ENCODE results near the gene CEP192.
"Not testable (repeated sequence)": the region's sequence is repeated elsewhere in the genome, so short reads cannot be mapped to it uniquely, and the experiment has no call there.

CEP192 gene

DNA sequence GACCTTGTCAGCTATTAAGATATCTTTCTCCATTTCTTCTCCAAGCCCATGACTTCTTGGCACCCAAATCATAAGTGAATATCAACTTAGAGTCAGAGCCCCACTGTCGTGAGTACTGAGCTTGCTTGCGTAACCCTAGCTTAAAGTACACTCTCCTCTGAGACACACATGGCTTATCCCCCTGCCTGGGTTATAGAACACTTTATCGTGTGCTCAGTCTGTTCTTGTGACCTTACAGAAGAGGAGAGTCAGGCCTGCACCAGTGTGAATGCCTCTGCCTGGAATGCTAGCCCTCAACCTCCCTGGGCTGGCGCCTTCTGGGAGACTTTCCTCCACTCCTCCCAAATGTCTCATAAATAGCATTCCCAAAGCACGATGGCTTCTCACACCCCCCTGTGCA, 79.3 kb downstream of the CEP192 start:
- Histone ChIP-seq H4K20me1 (ENCODE audit: control insufficient read depth, insufficient read depth, low read depth, low read length) (no peaks in the 10 kb centered on the region), H3K27ac (ENCODE audit: low read depth, low read length) (no peak overlapping the region), H3K27me3 (ENCODE audit: control insufficient read depth, low read length) (no peaks in the 10 kb centered on the region), H3K9me3 (ENCODE audit: control insufficient read depth, insufficient read depth, low read length) (no peaks in the 10 kb centered on the region), H3K36me3 (ENCODE audit: control insufficient read depth, low read length) (peaks cover 97% of the 10 kb centered on the region), H3K79me2 (ENCODE audit: control insufficient read depth, low read length) (peaks cover 13% of the 10 kb centered on the region), H3K9me2 (replicated peaks; ENCODE audit: control insufficient read depth, low read length) (no peaks in the 10 kb centered on the region), H3K4me1 (ENCODE audit: control insufficient read depth, low read length) (peaks cover 19% of the 10 kb centered on the region), H3F3A (ENCODE audit: control insufficient read depth, insufficient read depth) (no peaks in the 10 kb centered on the region; the same call in 1 of the 2 replicates), H3K4me3 (ENCODE audit: low read length) (no peak overlapping the region), H3K4me2 (ENCODE audit: low read length) (no peak overlapping the region)
- TF ChIP-seq, protein P1, sequence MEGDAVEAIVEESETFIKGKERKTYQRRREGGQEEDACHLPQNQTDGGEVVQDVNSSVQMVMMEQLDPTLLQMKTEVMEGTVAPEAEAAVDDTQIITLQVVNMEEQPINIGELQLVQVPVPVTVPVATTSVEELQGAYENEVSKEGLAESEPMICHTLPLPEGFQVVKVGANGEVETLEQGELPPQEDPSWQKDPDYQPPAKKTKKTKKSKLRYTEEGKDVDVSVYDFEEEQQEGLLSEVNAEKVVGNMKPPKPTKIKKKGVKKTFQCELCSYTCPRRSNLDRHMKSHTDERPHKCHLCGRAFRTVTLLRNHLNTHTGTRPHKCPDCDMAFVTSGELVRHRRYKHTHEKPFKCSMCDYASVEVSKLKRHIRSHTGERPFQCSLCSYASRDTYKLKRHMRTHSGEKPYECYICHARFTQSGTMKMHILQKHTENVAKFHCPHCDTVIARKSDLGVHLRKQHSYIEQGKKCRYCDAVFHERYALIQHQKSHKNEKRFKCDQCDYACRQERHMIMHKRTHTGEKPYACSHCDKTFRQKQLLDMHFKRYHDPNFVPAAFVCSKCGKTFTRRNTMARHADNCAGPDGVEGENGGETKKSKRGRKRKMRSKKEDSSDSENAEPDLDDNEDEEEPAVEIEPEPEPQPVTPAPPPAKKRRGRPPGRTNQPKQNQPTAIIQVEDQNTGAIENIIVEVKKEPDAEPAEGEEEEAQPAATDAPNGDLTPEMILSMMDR (IDR thresholded peaks at IDR 0.05; ENCODE audit: low read depth, low read length, poor library complexity, severe bottlenecking) = no peak
- TF ChIP-seq EZH2phosphoT487 (IDR thresholded peaks at IDR 0.05; ENCODE audit: borderline replicate concordance, low read length) = no peak

DNA sequence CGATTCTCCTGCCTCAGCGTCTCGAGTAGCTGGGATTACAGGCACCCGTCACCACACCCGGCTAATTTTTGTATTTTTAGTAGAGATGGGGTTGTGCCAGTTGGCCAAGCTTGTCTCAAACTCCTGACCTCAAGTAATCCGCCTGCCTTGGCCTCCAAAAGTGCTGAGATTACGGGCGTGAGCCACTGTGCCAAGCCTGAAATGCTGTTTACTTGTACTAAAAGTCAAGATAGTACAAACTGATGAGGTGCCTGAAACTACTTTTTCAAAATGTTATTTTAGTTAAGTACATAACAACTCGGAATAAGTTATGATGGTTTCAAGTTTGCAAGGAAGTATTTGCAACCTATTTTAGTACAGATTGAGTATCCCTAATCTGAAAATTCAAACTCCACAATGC, 85.7 kb downstream of the CEP192 start:
- Histone ChIP-seq H3K79me2 (ENCODE audit: control insufficient read depth, low read length) (no peaks in the 10 kb centered on the region), H3K9me3 (ENCODE audit: control insufficient read depth, insufficient read depth, low read length) (no peaks in the 10 kb centered on the region), H3K9me2 (replicated peaks; ENCODE audit: control insufficient read depth, low read length) (no peaks in the 10 kb centered on the region), H3K4me3 (ENCODE audit: low read length) (no peak overlapping the region), H3K27ac (ENCODE audit: low read depth, low read length) (no peak overlapping the region), H3F3A (ENCODE audit: control insufficient read depth, insufficient read depth) (no peaks in the 10 kb centered on the region), H3K27me3 (ENCODE audit: control insufficient read depth, low read length) (no peaks in the 10 kb centered on the region), H3K4me2 (ENCODE audit: low read length) (no peak overlapping the region), H4K20me1 (ENCODE audit: control insufficient read depth, insufficient read depth, low read depth, low read length) (no peaks in the 10 kb centered on the region), H3K4me1 (ENCODE audit: control insufficient read depth, low read length) (no peaks in the 10 kb centered on the region), H3K36me3 (ENCODE audit: control insufficient read depth, low read length) (peaks cover 55% of the 10 kb centered on the region)
- TF ChIP-seq, protein P1 (IDR thresholded peaks at IDR 0.05; ENCODE audit: low read depth, low read length, poor library complexity, severe bottlenecking) = no peak
- TF ChIP-seq EZH2phosphoT487 (IDR thresholded peaks at IDR 0.05; ENCODE audit: borderline replicate concordance, low read length) = no peak

DNA sequence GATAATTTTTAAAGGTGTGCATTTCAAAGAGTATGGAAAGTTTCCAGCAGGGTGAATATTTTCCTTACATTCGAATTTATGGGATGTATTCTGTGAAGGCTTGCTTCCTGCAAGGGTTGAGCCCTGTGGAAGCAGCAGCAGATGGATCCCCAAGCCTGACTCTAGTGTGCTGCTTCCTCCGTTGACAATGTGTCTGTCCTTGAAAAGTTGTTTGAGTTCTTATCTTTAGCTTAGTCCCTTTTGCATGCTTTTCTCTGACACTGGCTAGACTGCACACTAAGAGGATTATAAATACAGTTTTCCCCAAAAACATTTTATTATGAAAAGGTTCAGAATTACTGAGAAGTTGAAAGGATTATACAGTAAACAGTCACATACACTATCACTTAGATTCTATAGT, 86.3 kb downstream of the CEP192 start:
- no peaks in the 10 kb centered on the region for H3K4me1 ChIP-seq (ENCODE audit: control insufficient read depth, low read length)
- no peak overlapping the region for H3K4me2 ChIP-seq (ENCODE audit: low read length)
- no peak overlapping the region for H3K27ac ChIP-seq (ENCODE audit: low read depth, low read length)
- H3K27me3 ChIP-seq (ENCODE audit: control insufficient read depth, low read length) = no peaks in the 10 kb centered on the region
- no peaks in the 10 kb centered on the region for H3K9me2 ChIP-seq (replicated peaks; ENCODE audit: control insufficient read depth, low read length)
- peaks cover 50% of the 10 kb centered on the region for H3K36me3 ChIP-seq (ENCODE audit: control insufficient read depth, low read length)
- H3K79me2 ChIP-seq (ENCODE audit: control insufficient read depth, low read length) = no peaks in the 10 kb centered on the region
- no peak for TF ChIP-seq EZH2phosphoT487 (IDR thresholded peaks at IDR 0.05; ENCODE audit: borderline replicate concordance, low read length)
- TF ChIP-seq, protein P1 (IDR thresholded peaks at IDR 0.05; ENCODE audit: low read depth, low read length, poor library complexity, severe bottlenecking) = no peak
- no peaks in the 10 kb centered on the region for H4K20me1 ChIP-seq (ENCODE audit: control insufficient read depth, insufficient read depth, low read depth, low read length)
- H3K9me3 ChIP-seq (ENCODE audit: control insufficient read depth, insufficient read depth, low read length) = no peaks in the 10 kb centered on the region
- H3F3A ChIP-seq (ENCODE audit: control insufficient read depth, insufficient read depth) = no peaks in the 10 kb centered on the region
- no peak overlapping the region for H3K4me3 ChIP-seq (ENCODE audit: low read length)

DNA sequence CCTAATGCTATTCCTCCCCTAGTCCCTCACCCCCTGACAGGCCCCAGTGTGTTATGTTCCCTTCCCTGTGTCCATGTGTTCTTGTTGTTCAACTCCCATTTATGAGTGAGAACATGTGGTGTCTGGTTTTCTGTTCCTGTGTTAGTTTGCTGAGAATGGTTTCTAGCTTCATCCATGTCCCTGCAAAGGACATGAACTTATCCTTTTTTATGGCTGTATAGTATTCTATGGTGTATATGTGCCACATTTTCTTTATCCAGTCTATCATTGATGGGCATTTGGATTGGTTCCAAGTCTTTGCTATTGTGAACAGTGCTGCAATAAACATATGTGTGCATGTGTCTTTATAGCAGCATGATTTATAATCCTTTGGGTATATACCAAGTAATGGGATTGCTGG, 86.9 kb downstream of the CEP192 start:
- peaks cover 44% of the 10 kb centered on the region for H3K36me3 ChIP-seq (ENCODE audit: control insufficient read depth, low read length)
- H3K4me2 ChIP-seq (ENCODE audit: low read length); H3K79me2 ChIP-seq (ENCODE audit: control insufficient read depth, low read length); H3K27ac ChIP-seq (ENCODE audit: low read depth, low read length); H3K9me2 ChIP-seq (replicated peaks; ENCODE audit: control insufficient read depth, low read length); H3K4me1 ChIP-seq (ENCODE audit: control insufficient read depth, low read length); H3K9me3 ChIP-seq (ENCODE audit: control insufficient read depth, insufficient read depth, low read length); H3F3A ChIP-seq (ENCODE audit: control insufficient read depth, insufficient read depth); H3K27me3 ChIP-seq (ENCODE audit: control insufficient read depth, low read length); H4K20me1 ChIP-seq (ENCODE audit: control insufficient read depth, insufficient read depth, low read depth, low read length); H3K4me3 ChIP-seq (ENCODE audit: low read length): not testable (repeated sequence)
